ENCODE data around the gene KCNC4. TPM values are rescaled to one million over a fixed set of nuclear protein-coding genes. Genes with fewer than 3 reads are reported as not detected.

KCNC4 gene
- total RNA-seq, 1 experiment from 2014 or later = 8.9 TPM

GRCh38 chr1:110228869-110229268, 18.8 kb downstream of the KCNC4 start:
- Histone ChIP-seq H3K9ac (ENCODE audit: extremely low read depth, insufficient read length, low read length) (no peak overlapping the region), H2BK20ac (ENCODE audit: low read depth, low read length, poor library complexity, severe bottlenecking) (no peak overlapping the region), H2AFZ (ENCODE audit: low read length) (no peak overlapping the region), H3K23ac (ENCODE audit: insufficient read length, low read depth, low read length) (no peak overlapping the region), H2BK15ac (ENCODE audit: low read depth, low read length) (no peak overlapping the region), H4K91ac (ENCODE audit: insufficient read length, low read depth, low read length) (no peak overlapping the region), H3K4me2 (ENCODE audit: insufficient read depth, insufficient read length, low read length) (no peak overlapping the region), H3K4me1 (ENCODE audit: insufficient read depth, low read length) (no peaks in the 10 kb centered on the region), H2BK120ac (ENCODE audit: low read depth, low read length, poor library complexity, severe bottlenecking) (no peak overlapping the region), H3T11ph (ENCODE audit: low read length) (no peak overlapping the region), H3K23me2 (ENCODE audit: insufficient read length, low read depth, low read length, poor library complexity, severe bottlenecking) (no peaks in the 10 kb centered on the region), H2BK5ac (ENCODE audit: insufficient read length, low read length) (no peak overlapping the region), H4K20me1 (ENCODE audit: control insufficient read depth, insufficient read depth, insufficient read length) (no peaks in the 10 kb centered on the region), H3K79me2 (ENCODE audit: insufficient read depth, low read length) (no peaks in the 10 kb centered on the region), H3K4ac (ENCODE audit: low read depth, low read length) (no peak overlapping the region), H3K27ac (ENCODE audit: insufficient read length, low read depth, low read length) (no peak overlapping the region), H3K79me1 (ENCODE audit: insufficient read depth, low read depth, low read length, poor library complexity, severe bottlenecking) (no peaks in the 10 kb centered on the region), H3K27me3 (ENCODE audit: insufficient read depth, low read length) (no peaks in the 10 kb centered on the region), H4K5ac (ENCODE audit: insufficient read length, low read depth, low read length) (no peak overlapping the region), H3K56ac (ENCODE audit: insufficient read length, low read depth, low read length) (no peak overlapping the region), H2AK5ac (ENCODE audit: insufficient read length, low read length) (no peak overlapping the region), H3K9me3 (ENCODE audit: control insufficient read depth, low read depth, low read length) (peaks cover 7% of the 10 kb centered on the region), H3K18ac (ENCODE audit: insufficient read length, low read depth, low read length) (no peak overlapping the region), H3K14ac (ENCODE audit: insufficient read depth, low read length) (no peak overlapping the region; the same call in 1 of the 2 replicates), H4K8ac (replicated peaks; ENCODE audit: insufficient read length, low read depth, low read length) (no peak overlapping the region), H2BK12ac (ENCODE audit: insufficient read length, low read depth, low read length) (no peak overlapping the region)
- H3K4me3 Mint-ChIP-seq = no peak overlapping the region
- H3K36me3 Mint-ChIP-seq (ENCODE audit: insufficient read depth in 1 of 3, low read depth in 3 of 3) = peaks cover 0 to 7% (median 4%) of the 10 kb centered on the region in 3 experiments; a peak in 6 of 7 replicates
- no peaks in the 10 kb centered on the region for H3K27me3 Mint-ChIP-seq (ENCODE audit: low read depth)
- no peaks in the 10 kb centered on the region; a peak in 1 of 5 replicates for H3K9me3 Mint-ChIP-seq
- WGBS (ENCODE audit: extremely low coverage, insufficient read length, low lambda C conversion rate) = no CpG with 5 or more reads among the region's 9 CpGs
- H3K27ac Mint-ChIP-seq = peak overlapping the region in 2 of 3 experiments; percentile 73 to 79; a peak in 2 of 7 replicates
- DNase-seq = no peak
- H3K4me1 Mint-ChIP-seq = peaks cover 15 to 22% of the 10 kb centered on the region in 2 experiments
- no peak for TF ChIP-seq CTCF (conservative IDR thresholded peaks at IDR 0.05)

Measured in H9 (cell line).